Omental fat pad (tissue), 4 donors: ENCODE data around the gene RPP40. TPM values are rescaled to one million over a fixed set of nuclear protein-coding genes. Genes with fewer than 3 reads are reported as not detected.

Experiments
- ATAC-seq: fragments of 150-250 bp; one replicate; pipeline ENCODE4 v1.9.1; 2016; ENCODE audit warnings: mild to moderate bottlenecking, moderate library complexity; ENCODE audit not compliant: low FRiP score
- DNase-seq: peaks from one replicate; pipeline ENCODE4 v3.0.0-alpha.2; 2019; ENCODE audit warnings: low spot score
- CTCF ChIP-seq, 3 donors: fragments of 450-650 bp; IDR thresholded peaks; one replicate each; pipeline ENCODE4 v1.5.1; 2016 to 2017; ENCODE audit warnings: antibody characterized with exemption in 3 of 3, mild to moderate bottlenecking in 3 of 3, moderate library complexity in 2 of 3
- total RNA-seq, 4 donors: library from RNA; depleted of rRNA; stranded (reverse); fragments of >200 nt; gene quantifications; one replicate each; pipeline ENCODE4 v1.1.0, GENCODE V29; 2016

RPP40 gene
- total RNA-seq, 4 donors from 2014 or later: 6.0 to 22.5 (median 10.1) TPM

- no peak for TF ChIP-seq CTCF (IDR thresholded peaks at IDR 0.05)
- ATAC-seq (no peak), DNase-seq (no peak)
Observed at GRCh38 chr6:4953440-4953839, 50.4 kb downstream of the RPP40 start.

GRCh38 chr6:4950836-4951533, 52.9 kb downstream of the RPP40 start:
- no peak for ATAC-seq
- no peak for DNase-seq
- no peak for TF ChIP-seq CTCF (IDR thresholded peaks at IDR 0.05)

- TF ChIP-seq CTCF (IDR thresholded peaks at IDR 0.05): no peak
- DNase-seq (no peak), ATAC-seq (no peak)
Observed at GRCh38 chr6:4950076-4950475, 53.8 kb downstream of the RPP40 start.

GRCh38 chr6:4948781-4949450, 54.9 kb downstream of the RPP40 start:
- ATAC-seq (no peak), DNase-seq (no peak)
- TF ChIP-seq CTCF (IDR thresholded peaks at IDR 0.05): no peak

GRCh38 chr6:4947716-4948115, 56.1 kb downstream of the RPP40 start:
- no peak for DNase-seq
- TF ChIP-seq CTCF (IDR thresholded peaks at IDR 0.05): no peak
- ATAC-seq: no peak

GRCh38 chr6:4946521-4946920, 57.3 kb downstream of the RPP40 start:
- no peak for DNase-seq
- ATAC-seq: no peak
- no peak for TF ChIP-seq CTCF (IDR thresholded peaks at IDR 0.05)

Other genes with a start within 250 kb of the RPP40 start
- gene CDYL, start 227.6 kb downstream of the RPP40 start, total RNA-seq: 10 to 100 TPM; 32.2 to 34.5 (median 33.0) TPM
- gene PPP1R3G, start 81.3 kb upstream of the RPP40 start, total RNA-seq: 1 to 10 TPM in 2 of 4 donors, under 1 TPM in 2; 0.56 to 1.8 (median 1.3) TPM